ENCODE results near the gene TMPRSS12.

- no peak for TF ChIP-seq TMF1 (CRISPR knock-in tag; IDR thresholded peaks at IDR 0.05; ENCODE audit: low read depth)
- TF ChIP-seq ZNF878 (CRISPR knock-in tag; IDR thresholded peaks at IDR 0.05) = no peak
- TF ChIP-seq ZNF557 (CRISPR knock-in tag; IDR thresholded peaks at IDR 0.05) = no peak
- no peak for TF ChIP-seq YY1 (IDR thresholded peaks at IDR 0.05; ENCODE audit: insufficient read depth, insufficient replicate concordance, low read depth, low read length)
- no peak for TF ChIP-seq HMGXB4 (CRISPR knock-in tag; IDR thresholded peaks at IDR 0.05; ENCODE audit: borderline replicate concordance in 1 of 2, low read depth in 1 of 2)
- no peak for TF ChIP-seq ZNF124 (CRISPR knock-in tag; IDR thresholded peaks at IDR 0.05)
- no peak for TF ChIP-seq GPBP1L1 (CRISPR knock-in tag; IDR thresholded peaks at IDR 0.05)
These were observed 73.6 kb downstream of the TMPRSS12 start for GRCh38 chr12:50916292-50916691.
